Esophagus mucosa (tissue), 1 donor: ENCODE data around the gene FBLN7. TPM values are rescaled to one million over a fixed set of nuclear protein-coding genes. Genes with fewer than 3 reads are reported as not detected.
"Not testable (repeated sequence)": the region's sequence is repeated elsewhere in the genome, so short reads cannot be mapped to it uniquely, and the experiment has no call there.

Experiments
- ATAC-seq: fragments of 200-7000 bp; cut with Tn5 transposase; one replicate; pipeline ENCODE4 v1.9.1; 2020
- total RNA-seq: library from RNA; stranded (reverse); gene quantifications from one replicate; pipeline ENCODE4 v1.2.4, GENCODE V29; 2023
- donor health status: DM: yes; HTN: yes; CAD: no.

Gene FBLN7, protein sequence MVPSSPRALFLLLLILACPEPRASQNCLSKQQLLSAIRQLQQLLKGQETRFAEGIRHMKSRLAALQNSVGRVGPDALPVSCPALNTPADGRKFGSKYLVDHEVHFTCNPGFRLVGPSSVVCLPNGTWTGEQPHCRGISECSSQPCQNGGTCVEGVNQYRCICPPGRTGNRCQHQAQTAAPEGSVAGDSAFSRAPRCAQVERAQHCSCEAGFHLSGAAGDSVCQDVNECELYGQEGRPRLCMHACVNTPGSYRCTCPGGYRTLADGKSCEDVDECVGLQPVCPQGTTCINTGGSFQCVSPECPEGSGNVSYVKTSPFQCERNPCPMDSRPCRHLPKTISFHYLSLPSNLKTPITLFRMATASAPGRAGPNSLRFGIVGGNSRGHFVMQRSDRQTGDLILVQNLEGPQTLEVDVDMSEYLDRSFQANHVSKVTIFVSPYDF
- total RNA-seq, result 1.4 TPM

DNA sequence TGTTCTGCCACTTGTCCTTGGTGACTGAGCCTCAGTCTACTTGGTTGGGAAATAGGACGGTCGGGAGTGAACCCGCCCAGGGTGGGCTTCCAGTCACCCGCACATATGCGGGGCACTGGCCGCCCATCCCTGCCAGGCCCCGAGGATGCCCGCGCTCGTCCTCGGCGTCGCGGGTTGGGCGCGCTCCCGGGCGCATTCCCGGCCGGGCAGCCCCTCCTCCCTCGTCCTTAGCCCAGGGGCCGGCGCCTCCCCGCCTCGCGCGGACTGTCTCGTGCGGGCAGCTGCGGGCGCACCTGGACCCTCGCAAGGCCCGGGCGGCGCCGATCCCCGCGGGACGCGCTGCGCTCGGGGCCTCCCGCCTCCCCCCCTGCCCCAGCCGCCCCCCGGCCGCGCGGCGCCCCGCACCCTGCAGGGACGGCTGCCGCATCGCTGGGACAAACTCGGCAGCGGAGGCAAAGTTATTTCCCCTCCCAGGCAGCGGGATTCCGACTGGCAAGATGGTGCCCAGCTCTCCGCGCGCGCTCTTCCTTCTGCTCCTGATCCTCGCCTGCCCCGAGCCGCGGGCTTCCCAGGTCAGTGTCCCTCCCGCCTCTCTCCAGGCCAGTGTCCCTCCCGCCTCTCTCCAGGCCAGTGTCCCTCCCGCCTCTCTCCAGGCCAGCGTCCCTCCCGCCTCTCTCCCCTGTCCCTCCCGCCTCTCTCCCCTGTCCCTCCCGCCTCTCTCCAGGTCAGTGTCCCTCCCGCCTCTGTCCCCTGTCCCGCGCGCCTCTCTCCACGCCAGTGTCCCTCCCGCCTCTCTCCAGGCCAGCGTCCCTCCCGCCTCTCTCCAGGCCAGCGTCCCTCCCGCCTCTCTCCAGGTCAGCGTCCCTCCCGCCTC, at the start of gene FBLN7:
Gene FBLN7 (plus strand): TSS at position 227 of the 874 bp plus-strand sequence. CDS start 271 bp downstream, at position 498.
- ATAC-seq, result peak; percentile 41

DNA sequence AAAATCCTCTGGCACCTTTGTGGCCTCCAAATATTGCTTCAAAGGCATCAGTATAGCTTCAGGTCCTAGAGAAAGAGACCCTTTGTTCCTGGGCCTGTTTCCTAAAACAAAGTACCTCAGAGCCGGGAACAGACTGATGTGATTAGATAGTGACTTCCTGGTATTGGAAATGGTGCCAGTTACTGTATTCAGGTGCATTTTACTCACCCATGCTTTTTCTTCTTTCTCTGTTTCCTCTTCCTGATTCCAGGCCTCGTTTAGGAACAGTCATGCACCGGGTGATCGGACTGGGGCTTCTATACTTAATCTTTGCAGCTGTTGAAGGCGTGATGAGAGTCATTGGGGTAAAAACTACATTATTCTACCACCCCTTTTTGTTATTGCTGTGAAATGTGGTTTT, 48.8 kb upstream of the FBLN7 start:
- no peak for ATAC-seq

DNA sequence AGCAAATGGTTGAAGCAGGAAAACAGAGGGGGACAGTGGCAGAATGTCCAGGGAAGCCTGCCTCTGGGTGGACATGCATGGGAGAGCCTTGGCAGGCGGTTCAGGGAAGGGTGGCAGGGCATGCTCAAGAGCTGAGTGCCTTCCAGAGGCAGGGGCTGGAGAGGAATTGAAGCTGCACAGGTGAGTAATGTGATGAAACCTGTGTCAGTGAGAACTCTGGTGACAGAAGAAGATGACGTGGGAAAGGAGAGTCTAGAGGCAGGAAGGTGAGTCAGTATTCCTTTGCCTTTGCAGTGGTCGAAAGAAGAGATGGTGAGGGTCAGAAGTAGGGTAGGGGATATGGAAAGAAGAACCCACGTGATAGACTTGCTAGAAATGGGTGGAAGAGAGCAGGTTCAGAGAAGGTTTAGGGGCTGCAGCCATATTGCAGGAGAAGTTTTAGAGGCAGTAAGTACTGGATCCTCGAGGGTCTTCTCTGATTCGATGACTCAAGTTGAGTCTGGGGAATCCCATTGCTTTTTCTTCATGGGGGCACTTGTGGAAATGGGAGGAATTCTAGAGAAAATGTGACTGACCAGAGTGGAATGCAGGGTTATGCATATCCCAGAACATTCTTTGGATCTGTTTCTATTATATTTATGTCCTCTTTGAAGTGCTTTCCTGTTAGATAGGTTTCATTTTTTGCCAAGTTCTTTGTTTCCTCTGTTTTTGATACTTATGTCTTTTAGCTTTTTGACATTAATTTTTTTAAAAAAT, 45.7 kb upstream of the FBLN7 start:
- no peak for ATAC-seq

DNA sequence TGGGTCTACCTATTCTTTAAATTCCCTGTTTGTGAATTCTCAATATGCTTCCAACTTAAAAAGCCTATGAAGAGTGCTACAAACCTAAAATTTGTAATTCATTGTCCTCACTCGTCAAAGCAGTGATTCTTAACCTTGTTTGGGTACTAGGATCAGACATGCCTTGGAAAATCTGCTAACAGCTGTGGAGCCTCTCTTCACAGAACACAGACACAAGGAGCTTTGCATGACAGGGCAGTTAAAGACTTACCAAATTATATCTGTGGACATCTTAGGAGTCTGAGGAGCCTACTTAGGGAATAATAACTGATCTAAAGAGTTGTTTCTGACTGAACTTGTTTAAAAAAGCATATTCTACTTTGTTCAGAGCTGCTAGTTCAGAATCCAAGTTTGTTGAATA, 45.0 kb upstream of the FBLN7 start:
- ATAC-seq, result no peak

DNA sequence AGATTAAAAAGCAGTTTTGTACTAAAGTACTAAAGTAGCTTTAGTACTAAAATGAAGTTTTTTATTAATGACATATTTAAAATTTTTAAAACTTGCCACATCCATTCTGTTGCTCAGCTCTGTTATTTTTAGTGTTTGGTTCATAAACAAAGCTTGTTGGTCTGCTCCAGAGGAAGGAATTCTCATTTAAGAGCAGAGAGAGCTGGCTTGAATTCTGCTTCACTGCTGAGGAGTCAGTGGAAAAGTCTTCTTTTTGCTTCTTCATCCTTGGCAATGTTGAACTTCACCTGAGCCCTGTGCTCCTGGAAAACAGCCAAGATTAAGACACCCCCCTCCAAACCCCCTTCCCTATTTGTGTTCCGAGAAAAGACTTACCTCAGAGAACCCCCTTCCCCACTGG, 42.5 kb upstream of the FBLN7 start:
- no peak for ATAC-seq

DNA sequence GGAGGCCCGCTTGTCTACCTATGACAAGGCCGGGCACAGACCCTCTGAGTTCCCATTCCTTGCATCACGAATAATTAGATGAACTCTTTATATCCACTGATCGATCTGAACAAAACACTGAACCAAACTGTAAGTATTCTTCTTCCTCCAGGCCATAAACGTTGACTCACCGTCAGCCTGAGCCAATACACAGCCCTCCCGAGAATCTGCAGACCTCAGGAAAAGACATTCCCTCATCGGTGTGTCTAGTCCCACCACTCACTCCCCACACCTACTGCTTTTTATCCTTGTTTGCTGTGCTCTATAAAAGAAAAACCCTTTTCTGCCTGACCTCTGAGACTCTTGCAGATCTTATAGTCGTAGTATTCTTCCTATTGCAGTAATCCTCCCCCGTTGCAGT, 42.1 kb upstream of the FBLN7 start:
- no peak for ATAC-seq

DNA sequence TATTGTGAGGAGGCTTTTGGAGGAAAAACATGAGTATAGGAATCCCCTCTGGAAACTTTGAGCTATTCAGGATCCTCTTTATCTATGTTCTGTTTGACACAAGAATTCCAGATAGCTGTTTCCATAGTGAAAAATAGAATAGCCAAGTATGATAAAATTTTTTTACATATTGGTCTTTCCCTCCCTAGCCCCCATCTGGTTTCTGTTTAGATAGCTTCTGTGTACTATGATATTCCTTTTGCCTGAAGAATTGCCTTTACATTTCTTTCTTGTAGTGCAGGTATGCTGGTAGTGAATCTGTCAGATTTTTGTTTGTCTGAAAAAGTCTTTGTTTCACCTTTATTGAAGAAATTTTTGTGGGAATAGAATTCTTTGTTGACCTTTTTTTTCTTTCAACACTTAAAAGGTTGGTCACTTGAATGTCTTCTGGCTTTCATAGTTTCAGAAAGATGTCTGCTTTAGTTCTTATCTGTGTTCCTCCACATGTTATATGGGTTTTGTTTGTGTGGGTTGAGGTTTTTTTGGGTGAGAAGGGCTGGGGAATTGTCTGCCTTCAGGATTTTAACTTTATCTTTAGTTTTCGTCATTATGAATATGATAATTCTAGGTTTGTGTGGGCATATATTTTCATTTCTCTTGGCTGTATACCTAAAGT, 29.9 kb upstream of the FBLN7 start:
- no peak for ATAC-seq

DNA sequence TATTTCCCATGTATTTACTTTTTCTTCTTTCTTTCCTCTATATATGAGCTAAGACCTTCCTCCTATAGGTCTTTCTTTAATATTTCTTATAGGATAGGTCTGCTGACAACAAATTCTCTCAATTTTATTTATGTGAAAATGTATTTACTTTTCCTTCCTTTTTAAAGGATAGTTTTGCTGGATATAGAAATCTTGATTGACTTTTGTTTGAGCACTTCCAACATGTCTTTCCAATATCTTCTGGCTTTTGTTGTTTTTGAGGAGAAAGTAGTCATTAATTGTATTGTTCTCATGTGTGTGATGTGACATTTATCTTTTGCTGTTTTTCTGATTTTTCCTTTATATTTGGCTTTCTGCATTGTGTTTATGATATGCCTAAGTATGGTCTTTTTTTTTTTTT, 28.9 kb upstream of the FBLN7 start:
- no peak for ATAC-seq

DNA sequence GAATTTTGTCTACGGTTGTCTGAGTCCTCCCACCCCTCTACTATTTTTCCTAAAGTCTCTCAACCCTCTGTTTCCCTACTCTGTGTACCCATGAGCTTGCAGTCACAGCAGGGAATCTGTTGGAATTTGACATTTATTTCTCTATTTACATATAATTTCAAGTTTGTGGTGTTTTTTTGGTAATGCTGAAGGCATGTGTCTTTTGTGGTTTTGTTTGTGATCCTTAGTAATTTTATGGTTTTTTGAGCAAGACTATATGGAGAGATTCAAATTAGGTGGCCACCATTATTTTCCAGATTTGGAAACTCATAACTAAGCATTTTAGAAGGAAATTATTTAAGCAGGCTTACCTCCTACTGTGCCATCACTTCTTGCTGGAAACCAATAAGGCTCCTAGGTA, 27.2 kb upstream of the FBLN7 start:
- no peak for ATAC-seq

DNA sequence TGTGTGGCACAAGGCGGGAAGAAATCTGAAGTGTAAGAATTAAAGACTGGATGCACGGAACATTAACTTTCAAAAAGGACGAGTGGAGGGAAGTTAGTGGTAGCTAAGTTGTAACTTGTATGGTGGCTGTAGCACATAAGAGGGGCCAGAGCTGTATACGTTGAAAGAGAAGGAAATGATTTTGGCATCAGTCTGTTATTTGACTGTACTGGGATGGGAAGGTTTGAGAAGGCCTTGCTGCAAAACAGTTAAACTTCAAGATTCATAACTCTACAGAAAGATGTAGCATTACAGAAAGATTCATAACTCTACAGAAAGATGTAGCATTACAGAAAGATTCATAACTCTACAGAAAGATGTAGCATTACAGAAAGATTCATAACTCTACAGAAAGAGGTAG, 24.8 kb upstream of the FBLN7 start:
- ATAC-seq, result not testable (repeated sequence)

DNA sequence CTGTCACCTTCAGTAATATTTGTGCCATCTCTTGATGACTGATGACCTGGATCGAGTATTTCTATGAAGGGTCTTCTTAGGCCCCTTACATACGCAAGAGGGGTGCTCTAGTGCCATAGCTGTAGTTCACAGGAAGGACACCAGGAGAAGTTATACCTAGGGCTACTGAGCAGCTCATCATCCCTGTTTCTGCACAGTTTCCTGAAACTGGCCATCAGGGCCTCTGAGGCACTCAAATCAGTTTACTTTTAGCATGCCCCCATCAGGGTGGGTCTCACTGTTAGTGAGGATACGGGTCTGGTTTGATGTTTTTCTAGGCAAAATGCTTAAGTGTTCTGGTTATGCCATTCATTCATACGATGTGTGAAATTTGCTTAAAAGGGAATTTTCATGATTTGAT, 20.0 kb upstream of the FBLN7 start:
- ATAC-seq, result no peak

DNA sequence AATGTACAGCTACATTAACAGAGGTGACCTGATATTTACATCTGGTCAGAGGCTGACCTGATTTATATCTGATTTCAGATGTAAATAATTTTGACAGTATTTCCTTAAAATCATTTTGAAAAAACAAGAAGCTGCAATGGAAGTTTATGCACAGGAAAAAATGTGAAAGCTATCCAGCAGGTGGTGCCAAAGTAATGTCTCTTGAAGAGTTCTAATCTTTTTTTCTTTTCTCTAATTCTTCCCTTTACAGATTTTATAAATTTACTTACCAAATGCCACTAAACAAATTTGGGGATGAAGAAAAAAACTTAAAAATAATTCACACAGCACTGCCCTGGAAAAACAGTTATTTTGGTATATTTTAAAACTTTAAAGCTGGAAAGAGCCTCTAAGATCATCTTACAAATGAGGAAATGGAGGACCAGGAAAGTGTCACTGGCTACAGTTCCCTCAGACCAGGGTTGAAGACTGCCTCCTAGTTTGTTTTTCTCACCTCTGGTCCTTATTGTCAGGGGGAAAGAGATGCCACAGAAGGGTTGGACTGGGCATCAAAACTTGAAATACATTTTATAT, 16.4 kb upstream of the FBLN7 start:
- no peak for ATAC-seq

DNA sequence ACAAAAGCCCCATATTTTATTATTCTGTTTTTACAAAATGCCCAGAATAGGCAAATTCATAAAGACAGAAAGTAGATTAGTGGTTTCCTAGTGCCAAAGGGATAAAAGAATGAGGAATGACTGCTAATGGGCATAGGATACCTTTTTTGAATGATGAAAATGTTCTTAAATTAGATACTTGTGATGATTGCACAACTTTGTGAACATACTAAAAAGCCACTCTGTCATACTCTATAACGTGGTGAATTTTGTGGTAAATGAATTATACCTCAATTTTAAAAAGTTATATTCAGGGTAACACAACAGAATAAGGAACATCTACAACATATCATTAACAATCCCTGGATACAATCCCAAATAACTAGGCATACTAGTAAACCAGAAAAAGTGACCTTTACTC, 9.1 kb upstream of the FBLN7 start:
- ATAC-seq, result no peak

DNA sequence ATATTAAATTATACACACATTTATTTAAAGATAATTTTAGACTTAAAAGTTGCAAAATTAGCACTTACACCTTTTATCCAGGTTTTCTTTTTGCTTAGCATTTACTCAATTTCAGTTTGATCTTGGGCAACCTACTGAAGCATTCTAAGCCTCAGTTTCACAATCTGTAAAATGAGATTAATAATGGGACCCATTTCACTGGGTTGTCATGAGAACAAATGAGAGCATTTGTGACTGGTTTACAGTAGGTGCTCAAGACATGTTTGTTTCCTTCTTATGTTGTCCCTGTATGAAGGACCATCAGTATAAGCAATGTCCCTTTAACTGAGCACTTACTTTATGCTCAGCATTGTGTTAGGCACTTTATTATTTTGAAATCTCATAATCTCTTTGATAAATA, 4.8 kb upstream of the FBLN7 start:
- no peak for ATAC-seq

DNA sequence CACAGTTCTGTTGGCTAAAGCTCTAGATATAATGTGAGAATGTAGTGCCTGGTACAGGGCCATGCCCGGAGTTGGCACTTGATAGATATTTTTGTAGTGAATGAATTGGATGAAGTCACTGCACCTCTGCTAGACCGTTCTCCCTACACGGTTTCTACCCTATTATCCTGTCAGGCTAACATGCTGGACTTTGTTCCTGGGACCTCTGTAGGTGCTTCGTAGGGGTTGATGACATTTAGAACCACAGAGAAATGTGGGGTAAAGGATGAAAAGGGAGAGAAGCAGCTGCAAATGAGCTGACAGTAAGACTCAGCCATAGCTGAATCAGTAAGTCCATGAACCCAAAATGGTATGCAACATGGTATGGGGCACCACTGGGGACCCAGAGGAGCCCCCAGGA, 4.1 kb upstream of the FBLN7 start:
- ATAC-seq, result no peak

DNA sequence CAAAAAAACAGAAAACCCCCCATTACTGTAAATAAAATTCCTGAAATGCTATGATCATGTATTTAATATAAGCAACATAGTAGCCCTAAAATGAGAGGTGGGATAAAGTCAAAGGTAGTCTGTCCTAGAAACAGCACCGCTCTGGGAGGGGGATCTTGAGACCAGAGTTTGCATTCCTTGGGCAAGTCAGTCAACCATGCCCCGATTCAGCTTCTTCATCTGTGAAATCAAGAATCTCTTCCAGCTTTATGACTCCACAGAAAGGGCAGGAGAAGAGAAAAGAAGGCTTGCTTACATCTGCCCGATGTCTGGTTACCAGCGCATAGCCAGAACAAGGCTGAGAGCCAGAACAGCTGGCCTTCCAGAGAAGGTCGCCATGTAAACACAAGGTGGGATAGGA, 2.1 kb upstream of the FBLN7 start:
- ATAC-seq, result no peak

DNA sequence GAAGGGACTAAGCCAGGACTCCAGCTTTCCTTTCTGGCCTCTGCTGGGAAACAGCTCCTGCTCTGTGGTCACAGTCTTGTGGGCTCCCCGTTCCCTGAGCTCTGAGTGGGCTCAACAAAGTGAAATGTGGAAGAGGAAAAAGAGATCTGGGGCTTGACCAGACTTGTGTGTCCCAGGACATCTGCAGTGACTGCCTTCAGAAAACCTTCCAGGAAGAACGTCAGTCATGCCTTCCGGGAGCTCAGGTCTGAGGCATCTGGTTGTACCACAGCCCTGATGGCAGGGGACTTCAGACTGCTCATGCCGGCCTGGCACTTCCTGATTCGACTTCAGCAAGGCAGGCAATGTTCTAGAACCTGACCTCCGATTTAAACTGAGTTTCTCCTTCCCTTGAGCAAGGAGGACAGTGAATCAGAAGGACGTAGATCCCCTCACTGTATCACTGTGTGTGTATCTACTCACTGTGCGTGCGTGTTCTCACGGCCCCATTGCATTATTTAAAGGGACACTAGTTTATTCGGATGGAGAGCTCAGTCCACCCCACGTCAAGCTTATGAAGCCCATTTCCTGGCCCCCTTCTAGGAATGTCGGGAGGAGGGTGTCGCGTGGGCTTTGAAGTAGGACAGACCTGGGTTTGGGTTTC, 548 bp upstream of the FBLN7 start:
- ATAC-seq, result peak; percentile 55

DNA sequence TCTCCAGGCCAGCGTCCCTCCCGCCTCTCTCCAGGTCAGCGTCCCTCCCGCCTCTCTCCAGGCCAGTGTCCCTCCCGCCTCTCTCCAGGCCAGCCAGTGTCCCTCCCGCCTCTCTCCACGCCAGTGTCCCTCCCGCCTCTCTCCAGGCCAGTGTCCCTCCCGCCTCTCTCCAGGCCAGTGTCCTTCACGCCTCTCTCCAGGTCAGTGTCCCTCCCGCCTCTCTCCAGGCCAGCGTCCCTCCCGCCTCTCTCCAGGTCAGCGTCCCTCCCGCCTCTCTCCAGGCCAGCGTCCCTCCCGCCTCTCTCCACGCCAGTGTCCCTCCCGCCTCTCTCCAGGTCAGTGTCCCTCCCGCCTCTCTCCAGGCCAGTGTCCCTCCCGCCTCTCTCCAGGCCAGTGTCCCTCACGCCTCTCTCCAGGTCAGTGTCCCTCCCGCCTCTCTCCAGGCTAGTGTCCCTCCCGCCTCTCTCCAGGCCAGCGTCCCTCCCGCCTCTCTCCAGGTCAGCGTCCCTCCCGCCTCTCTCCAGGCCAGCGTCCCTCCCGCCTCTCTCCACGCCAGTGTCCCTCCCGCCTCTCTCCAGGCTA, 939 bp downstream of the FBLN7 start:
- not testable (repeated sequence) for ATAC-seq

DNA sequence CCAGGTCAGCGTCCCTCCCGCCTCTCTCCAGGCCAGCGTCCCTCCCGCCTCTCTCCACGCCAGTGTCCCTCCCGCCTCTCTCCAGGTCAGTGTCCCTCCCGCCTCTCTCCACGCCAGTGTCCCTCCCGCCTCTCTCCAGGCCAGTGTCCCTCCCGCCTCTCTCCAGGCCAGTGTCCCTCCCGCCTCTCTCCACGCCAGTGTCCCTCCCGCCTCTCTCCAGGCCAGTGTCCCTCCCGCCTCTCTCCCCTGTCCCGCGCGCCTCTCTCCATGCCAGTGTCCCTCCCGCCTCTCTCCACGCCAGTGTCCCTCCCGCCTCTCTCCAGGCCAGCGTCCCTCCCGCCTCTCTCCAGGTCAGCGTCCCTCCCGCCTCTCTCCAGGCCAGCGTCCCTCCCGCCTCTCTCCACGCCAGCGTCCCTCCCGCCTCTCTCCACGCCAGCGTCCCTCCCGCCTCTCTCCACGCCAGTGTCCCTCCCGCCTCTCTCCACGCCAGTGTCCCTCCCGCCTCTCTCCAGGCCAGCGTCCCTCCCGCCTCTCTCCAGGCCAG, 1.5 kb downstream of the FBLN7 start:
- ATAC-seq, result not testable (repeated sequence)

DNA sequence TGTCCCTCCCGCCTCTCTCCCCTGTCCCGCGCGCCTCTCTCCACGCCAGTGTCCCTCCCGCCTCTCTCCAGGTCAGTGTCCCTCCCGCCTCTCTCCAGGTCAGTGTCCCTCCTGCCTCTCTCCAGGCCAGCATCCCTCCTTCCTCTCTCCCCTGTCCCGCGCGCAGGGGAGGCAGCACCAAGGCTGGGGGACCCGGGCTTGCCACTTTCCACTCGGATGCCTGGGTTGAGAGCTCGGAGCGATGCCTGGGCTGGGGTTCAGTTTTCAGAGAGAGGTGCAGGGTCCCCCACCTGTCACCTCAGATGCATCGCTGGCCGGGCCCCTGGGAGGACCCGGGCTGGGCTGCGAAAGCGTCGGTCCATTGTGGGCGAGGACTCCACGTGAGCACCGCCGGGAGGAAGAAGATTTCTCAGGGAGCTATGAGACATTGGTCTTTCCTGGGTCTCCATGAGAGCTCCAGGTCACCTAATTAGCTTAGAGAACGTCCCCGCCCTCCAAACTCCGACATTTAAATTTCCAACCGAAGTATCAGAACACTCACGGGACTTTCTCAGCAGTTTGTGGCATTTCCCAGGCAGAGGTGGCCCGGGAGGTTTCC, 2.1 kb downstream of the FBLN7 start:
- no peak for ATAC-seq
